SK-N-MC (cell line): ENCODE measurements around the gene CALHM1.

Experiments
- EZH2 ChIP-seq: fragments of 200-600 bp; sonication (generic); IDR thresholded peaks from one replicate; pipeline ENCODE4 v1.6.1; 2017; ENCODE audit warnings: antibody characterized with exemption
- POLR2AphosphoS5 ChIP-seq: IDR thresholded peaks from 2 replicates; pipeline ENCODE4 v1.6.1; 2012; ENCODE audit warnings: mild to moderate bottlenecking, low read depth, low read length, borderline replicate concordance

GRCh38 chr10:103419101-103419500, 39.6 kb downstream of the CALHM1 start:
- no peak for TF ChIP-seq POLR2AphosphoS5
- no peak for TF ChIP-seq EZH2
